A172 (cell line): ENCODE results near the gene MAP1LC3A. TPM values are rescaled to one million over a fixed set of nuclear protein-coding genes. Genes with fewer than 3 reads are reported as not detected.
A peak's percentile ranks its signal among the peaks of the same experiment; 100 is the strongest.

ENCODE experiments used
- DNase-seq: peaks from one replicate; pipeline ENCODE4 v3.0.0-alpha.2; 2015; ENCODE audit warnings: low spot score
- total RNA-seq: library from RNA; depleted of rRNA; stranded (reverse); fragments of >200 nt; shearing (Covaris generic); gene quantifications from 2 replicates; pipeline ENCODE4 v1.2.3, GENCODE V29; 2014

Gene MAP1LC3A
- total RNA-seq, 1 experiment from 2014 or later = 27.6 TPM

DNA sequence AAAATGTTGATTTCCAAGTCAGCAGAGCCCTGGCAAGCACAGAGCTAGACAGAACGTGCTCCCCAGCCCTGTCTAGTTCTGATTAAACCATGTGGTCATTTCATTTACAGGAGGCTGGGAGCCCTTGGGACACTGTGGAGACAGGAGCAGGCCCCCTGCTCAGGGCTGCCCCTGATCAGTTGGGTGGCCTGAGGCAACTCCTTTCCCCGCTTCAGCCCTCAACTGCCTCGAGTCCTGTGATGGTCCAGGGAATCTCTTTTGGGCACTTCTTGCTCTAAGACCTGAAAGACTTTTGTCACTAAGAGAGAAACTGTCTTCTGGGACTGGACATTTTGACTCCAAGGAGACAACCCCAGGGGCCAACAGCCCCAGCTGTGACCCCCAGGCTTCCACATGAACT, 28.8 kb upstream of the MAP1LC3A start:
- DNase-seq = no peak

DNA sequence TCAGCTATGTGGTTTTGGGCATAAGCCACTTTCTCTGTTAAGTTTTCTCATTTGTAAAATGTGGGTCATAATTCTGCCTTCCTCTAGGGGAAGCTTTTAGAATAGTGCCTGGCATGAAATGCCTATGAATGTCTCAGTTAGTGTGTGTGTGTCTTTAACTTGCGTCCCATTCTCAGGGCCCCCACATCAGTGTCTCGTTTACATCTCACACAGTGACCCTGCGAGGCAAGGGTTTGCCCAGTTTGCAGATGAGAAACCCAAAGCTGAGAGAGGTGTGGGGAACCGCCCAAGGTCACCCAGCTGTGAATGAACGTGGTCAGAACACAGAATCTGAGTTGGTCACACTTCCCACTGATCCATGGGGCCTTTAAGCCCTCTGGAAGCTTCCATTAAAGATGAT, 28.2 kb upstream of the MAP1LC3A start:
- no peak for DNase-seq

DNA sequence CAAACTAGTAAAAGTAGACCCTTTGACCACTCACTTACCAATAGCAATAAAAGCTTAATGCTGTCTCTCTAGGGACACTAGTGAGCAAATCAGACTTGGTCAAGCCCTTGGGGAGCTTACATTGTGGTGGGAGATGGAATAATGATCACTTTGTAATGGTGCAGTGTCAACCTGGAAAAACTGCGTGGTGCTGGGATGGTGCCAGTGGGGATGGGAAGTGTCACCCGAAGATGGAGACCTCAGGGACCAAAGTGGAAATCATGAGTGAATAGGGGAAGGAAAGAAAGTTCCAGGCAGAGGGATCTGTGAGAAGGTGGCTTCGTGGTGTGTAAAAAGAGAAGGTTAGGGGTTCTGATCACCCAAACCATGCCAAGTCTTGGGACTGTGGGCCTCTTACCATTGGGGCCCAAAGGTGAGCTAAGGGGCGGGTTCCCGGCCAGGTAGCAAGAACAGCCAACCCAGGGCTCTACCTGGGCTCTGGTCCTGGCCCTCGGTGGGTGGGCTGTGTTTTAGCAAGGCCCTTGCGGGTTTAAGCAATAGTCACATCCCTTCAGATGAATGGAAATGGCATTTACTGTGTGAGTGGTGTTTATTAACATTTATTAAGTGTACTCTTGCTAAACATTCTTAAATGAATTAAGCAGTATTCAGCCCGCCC, 26.8 kb upstream of the MAP1LC3A start:
- DNase-seq = no peak

DNA sequence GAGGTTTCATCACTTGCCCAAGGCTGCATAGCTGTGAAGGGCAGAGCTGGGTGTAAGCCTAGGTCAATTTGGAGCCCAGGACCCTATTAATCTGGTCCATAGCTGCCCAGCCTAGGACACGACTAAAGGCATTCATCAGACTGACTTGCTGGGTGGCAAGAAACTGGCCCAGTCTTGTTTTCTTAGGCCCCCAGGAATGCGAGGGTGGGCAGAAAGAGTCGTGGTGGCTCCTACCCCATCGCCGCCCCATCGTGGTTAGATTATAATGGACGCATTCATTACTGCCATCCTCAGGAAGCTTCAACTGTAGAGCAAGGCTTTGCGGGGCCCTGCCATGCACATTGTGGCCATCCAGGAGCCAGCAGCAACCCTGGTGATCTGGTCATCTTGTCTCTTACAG, 26.2 kb upstream of the MAP1LC3A start:
- DNase-seq = no peak

DNA sequence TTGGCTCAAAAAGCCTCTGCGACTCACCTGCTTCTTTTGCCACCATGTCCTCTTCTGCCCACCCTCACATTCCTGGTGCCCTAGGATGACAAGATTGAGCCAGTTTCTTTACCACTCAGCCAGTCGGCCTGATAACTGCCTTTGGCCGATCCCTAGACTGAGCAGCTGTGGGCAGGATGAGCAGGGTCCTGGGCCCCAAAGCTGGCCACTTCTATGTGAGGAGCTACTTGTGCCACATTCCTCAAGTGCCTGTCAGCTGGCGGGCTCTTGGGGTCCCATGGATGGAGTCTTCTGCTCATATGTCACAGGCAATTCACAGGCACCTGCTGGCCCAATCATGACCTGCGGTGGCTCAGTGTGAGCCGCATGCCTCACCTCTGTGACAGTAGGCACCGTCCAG, 25.8 kb upstream of the MAP1LC3A start:
- DNase-seq = no peak

DNA sequence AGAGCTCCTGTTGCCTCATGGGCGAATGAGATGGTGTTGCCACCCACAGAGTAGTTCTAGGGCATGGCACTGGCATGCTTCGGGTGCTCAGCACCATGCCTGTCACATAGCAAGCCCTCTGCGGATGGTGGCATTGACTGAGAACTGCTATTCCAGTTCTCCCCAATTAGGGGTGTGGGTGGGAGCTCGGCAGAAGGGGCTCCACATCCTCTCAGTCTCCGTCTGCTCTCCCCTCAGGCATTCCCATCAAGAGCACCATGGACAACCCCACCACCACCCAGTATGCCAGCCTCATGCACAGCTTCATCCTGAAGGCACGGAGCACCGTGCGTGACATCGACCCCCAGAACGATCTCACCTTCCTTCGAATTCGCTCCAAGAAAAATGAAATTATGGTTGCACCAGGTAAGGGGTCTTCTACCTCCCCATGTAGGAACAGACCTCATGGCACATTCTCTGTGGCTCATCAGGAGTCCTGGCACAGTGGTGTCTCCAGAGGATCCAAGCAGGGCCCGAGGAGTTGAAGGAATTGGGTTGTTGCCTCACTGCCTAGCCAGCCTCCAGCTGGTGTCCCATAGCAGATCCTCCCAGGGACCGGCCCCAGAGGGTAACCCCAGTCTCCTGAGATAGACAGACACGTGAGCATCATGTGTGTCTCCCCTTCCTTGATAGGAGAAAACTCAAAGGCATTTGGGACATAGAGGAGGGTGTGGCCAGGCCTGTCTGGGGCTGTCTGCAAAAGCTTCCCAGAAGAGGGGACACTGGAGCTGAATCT, 23.9 kb upstream of the MAP1LC3A start:
- DNase-seq = no peak

DNA sequence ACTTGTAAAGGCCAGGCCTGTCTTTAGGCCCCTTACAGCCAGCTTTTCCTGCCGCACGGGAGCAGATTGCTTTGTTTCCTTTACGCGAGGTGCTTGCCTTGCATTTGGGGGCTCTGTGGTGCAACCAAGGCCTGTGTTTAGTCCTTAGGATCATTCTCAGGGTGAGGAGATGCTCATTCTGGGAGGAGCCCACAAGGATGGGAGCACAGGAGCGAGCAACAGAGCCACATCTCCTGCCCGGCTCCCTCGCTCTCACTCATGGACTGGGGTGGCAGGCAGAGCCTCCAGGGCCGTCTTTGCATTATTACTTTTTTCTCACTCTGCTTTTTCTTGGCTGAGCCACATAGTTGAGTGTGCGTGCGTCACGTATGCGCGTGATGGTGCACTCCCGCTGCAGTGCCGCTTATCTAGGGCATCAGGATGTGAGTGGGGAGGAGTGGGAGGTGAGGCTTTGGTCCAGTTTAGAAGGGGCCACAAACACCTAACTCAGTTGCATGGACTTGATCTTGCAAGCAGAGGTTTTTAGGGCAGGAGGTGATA, 23.1 kb upstream of the MAP1LC3A start:
- DNase-seq = no peak

DNA sequence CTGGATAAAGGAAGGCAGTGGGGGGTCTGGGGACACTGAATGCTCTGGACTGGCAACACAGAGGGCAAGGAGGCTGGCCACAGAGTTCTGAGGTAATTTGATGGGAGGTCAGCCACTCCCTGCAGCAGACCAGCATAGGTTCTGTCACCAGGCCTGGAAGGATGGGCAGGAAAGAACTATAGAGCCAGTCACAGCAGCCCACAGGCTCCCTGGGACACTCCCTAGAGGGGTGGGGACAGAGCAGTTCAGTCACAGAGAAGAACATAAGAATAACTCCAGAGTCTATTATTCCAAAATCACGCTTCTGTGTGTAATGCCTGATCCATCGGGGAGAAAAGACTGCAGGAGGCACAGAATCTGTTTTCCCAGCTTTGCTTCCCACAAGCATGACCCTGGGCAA, 22.7 kb upstream of the MAP1LC3A start:
- no peak for DNase-seq

DNA sequence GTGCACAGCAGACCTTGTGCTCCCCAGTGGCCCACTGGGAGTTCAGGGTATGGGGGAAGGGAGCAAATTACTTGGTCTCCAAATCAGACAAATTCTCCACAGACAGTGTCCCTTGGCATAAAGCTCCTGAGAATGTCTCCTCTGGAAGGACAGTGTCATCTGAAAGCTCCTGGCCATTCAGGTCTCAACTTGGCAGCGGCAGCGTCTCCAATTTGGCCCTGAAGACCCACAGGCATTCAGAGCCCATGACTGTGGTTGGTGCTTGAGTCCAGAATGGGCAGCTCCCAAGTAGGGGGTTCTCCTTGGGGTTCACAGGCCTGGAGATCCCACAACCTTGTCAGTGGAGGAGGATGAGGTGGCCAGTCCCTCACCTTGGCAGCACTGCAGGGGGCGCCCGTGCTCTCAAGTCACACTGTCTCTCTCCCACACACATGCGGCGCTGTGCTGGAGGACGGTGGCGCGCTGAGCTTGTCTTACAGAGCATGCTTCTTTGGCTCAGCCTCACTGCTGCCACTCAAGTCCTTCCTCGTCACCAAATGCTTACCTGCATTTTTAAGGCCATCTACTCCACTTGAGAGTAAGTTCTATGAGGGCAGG, 21.6 kb upstream of the MAP1LC3A start:
- DNase-seq = no peak

DNA sequence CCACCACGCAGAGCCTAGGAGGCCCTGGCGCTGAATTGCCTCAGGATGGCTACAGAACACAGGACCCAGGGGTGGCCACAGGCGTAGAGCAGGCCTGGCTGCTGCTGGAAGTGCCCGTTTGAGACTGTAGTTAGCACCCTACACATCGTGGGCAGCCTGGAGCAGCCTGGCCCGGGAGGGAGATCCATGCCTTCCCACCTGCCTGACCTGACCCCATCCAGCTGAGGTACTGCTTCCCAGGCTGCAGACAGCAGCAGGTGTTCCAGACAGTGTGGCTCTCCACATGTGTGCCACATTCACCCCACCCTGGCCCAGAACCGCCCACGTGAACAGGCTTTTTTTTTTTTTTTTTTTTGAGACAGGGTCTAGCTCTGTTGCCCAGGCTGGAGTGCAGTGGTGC, 20.9 kb upstream of the MAP1LC3A start:
- DNase-seq = no peak

DNA sequence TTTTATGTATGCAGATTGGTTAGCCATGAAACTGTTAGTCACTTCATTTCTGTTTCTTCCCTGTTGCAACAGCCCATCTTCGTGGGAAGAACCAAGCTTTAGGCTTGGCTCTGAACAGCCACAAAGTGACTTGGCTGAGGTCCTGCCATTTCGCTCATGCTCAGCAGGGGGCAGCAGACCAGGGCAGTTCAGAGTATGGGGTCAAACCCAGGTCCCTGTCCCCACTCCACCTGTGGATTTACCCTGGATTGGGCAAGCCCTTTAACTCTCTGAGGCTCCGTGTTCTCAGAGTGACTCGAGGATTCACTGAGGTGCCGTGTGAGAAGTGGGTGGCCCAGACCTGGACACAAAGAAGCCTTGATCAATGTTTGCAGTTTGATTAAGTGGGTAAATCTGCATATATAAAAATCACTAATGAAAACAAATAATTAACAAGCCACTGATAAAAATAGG, 19.8 kb upstream of the MAP1LC3A start:
- peak; percentile 38 for DNase-seq

DNA sequence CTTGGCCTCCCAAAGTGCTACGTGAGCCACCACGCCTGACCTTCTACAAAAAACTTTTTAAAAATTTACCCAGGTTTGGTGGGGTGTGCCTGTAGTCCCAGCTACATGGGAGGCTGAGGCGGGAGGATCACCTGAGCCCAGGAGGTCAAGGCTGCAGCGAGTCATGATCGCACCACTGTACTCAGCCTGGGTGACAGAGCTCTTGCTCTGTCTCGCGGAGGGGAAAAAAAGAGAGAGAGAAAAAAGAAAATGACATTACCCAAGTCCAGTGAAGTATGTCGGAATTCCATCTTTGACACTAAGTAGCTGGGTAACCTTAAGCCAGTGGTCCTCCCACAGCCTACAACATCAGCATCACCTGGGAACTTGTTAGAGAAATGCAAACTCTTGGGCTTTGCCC, 18.8 kb upstream of the MAP1LC3A start:
- no peak for DNase-seq

DNA sequence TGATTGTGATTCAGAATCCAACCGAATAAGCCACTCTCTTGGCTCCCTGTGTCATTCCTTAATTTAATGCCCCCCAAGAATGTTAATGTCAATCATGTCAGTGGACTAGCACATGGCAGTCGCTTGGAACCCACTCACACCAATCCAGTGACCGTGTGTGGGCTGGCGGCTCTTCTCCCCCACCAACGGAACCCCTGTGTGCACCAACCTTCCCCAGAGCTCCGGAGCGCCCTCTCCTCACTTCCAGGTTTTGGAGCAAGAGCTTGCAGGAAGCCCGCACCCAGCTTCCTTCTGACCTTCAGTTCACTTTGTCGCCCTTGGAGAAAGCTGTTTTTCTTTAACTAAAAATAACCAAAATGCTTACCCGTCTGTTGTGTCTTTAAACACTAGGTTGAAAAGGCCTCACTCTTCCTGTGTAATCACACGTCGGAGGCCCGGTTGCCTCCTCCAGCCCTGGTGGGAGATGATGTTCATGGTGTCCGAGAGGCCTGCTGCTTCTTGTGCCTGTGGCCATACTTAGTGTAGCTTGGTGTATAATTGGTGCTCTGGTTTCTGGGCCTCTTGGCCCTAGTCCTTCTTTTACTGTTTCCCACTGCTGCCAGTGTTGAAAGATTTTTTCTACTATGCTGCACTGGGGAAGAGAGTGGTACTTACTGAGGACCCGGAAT, 17.8 kb upstream of the MAP1LC3A start:
- DNase-seq = no peak

DNA sequence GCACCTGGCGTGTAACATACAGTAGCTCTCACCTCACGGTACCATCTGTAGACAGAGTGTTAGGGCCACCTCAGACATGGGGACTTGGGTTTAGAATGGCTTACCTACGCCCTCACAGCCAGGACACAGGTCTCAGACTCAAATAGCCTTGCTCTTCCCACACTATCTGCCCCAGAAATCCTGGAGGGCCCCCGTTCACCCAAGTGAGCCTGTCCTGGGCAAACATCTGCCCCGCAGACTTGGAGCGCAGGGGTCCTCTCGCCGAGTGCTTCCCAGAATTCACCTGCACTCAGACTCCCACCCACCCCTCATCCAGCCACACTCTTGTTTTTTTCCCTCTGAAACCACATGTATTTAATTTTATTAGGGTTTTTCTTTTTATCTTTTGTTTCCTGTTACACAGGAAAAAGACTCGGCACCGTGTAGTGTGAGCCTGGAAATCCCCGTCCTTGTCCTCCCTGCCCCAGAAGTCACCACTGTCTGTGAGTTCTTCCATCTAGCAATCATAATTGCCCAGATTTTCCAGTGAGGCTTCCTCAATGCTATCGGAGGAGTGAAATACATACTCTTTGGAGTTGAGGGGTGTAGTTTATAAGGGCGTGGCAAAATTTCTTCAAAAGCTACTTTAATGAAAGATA, 17.1 kb upstream of the MAP1LC3A start:
- no peak for DNase-seq

DNA sequence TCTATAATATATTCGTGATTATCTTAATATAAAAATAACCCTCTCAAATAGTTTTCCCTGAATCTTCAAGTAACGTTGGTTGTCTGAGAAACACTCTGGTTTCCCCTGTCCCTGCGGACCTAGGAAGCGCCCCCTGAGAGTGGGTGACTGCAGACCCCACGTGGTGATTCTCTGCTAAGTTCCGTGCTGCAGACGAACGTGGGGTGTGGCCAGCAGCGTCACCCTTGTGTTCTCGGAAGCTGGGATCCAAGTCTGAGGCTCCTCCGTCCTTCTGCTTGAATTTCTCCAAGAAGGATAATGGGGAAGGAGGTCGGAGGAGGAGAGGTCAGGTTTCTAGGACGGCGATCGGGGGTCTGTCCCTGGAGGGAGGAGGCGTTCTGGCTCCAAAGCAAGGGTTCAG, 16.6 kb upstream of the MAP1LC3A start:
- no peak for DNase-seq

DNA sequence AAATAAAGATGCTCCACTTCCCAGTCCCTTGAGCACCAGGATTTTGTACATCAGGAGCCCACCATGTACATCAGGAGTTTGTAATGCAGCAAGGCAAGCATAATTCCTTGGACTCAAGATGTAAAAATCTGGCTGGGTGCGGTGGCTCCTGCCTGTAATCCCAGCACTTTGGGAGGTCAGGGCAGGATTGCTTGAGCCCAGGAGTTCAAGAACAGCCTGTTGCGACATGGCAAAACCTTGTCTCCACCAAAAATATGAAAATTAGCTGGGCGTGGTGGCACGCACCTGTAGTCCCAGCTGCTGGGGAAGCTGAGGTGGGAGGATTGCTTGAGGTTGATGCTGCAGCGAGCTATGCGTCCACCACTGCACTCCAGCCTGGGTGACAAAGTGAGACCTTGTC, 16.1 kb upstream of the MAP1LC3A start:
- no peak for DNase-seq

DNA sequence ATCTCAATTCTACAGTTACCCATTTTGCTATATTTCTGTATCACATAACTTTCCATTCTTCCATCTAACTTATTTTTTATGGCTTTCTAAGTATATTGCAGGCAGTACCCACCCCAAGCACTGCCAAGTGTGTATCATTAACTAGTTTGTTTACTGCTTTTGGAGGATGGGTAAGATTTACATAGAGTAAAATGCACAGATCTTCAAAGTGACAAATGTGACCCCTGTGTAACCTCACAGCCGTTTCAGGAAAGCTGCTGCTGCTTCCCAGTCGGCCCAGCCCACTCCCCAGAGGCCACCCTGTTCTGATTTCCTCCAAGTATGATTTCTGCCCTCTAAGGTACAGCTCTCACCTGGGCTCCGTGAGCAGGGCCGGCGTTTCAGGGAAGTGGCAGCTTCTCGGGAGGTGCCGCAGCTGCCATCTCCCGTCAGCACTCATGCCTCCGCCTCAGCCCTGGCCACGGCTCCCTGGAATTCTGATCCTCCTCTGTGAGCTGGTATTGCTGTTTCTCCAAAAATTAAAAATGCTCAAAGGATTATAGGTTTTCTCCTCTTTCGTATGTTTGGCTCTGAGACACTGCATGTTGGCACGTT, 15.0 kb upstream of the MAP1LC3A start:
- no peak for DNase-seq

DNA sequence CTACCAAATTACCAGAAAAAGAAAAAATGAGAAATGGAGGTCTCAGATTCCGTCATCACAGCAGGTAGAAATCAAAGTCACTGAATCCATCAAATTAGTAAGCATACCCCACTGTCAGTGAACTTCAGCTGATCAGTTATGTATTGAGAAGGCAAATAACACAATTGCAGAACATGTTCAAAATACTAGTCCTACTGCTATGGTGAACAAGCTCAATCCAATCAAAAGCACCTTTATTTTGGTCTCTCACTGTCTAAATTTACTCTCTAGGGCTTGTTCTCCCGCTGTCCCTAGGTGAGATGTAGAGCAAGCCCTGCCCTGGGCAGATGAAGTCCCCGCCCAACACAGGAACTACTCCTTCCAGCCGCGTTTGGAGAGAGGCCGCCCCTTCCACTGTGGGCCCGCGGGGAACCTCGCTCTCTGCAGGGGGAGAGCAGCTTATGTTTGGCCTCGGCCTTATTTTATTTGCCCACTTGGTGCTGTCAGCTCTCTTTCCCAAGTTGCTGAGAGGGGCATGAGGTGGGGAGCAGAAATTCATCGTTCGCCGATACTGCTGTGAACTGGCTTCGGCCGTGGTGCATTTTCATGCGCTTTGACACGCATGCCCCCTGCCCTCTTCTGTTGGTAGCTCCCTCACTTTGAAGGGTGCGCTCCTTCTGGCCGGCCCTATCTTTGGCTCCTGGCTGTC, 14.3 kb upstream of the MAP1LC3A start:
- DNase-seq = no peak

DNA sequence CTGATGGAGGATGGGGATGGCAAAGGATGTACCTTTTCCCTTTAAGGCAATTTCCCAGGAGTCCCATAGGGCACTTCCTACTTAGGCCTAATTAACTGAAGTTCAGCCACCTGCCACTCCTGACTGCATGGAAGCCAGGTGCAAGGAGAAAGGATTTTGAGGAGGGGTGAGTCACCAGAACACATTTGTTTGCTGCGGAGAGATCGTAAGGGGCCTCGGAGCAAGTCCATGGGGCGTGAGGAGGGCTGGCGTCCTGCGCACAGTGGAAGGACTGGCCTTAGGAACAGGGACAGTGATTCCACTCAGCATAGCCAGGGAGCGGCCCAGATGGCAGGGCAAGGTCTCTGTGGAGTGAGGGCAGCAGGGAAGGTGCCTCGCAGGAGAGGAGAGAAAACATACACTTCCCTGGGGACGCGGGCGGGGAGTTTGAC, 11.8 kb upstream of the MAP1LC3A start:
- DNase-seq = no peak

DNA sequence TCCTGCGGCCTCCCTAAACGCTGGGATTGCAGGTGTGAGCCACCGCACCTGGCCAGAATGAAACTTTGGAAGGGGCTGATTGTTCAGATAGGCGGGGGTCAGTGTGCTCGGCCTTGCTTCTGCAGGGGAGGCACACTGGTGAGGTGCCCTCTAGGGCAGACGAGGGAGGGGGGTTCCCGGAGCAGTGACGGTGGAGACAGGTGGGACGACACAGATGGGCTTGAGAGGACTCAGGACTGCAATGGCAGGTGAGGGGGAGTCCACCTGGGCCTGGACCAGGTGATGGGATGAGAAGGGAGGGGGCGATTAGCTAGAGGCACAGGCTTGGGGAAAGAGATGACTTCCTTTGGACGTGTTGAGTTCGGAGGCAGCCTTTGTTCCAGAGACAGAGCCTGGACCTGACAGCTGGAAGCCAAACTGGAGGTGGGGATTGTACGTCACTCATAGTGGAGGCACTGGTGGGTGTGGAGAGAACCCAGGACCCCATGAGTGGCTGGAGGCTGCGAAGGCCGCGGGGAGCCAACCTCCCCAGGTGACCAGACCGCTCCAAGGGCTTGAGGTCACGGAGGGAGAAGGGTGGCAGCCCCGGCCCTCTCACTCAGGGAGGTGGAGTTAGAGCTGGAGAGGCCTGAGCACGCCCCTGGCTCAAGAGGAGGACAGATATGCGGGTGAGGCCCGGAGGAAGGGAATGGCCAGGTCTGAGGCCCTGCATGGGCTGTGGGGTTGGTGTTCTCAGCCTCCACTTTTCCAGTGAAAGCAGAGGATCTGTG, 10.5 kb upstream of the MAP1LC3A start:
- DNase-seq = no peak
